Measurements from ENCODE around the gene CFAP92.

DNA sequence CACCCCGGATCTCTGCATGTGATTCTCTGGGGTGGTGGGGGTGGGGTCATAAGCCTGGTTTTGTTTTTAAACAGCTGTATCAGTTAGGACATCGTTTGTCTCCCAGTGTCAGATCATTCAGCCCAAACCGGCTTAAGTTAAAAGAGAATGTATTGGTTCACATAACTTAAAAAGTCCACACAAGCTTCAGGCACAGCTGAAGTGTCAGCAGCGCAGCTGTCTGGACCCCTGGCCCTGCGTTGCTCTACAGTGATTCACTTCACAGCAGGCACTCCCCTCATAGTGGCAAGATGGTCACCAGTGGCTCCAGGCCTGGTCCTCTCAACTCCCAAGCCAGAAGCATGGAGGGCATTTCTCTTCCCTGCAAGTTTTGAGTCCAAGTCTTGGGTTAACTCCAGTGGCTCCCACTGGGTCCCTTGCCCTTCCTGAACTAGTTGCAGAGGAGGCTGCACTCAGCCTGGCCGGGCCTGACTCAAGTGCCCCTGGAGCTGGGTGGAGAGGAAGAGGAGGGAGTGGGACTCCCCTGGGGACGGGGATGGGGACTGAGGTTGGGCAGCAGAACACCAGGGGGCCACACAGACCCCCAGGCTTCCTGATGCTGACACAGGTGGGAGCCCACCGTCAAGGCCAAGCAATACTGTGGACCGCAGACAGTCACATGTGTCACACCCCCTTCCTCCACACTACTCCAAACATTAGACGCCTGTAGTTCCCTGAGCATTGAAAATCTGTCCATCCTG lies 37.8 kb upstream of the CFAP92 start:
- TF ChIP-seq, protein P1, sequence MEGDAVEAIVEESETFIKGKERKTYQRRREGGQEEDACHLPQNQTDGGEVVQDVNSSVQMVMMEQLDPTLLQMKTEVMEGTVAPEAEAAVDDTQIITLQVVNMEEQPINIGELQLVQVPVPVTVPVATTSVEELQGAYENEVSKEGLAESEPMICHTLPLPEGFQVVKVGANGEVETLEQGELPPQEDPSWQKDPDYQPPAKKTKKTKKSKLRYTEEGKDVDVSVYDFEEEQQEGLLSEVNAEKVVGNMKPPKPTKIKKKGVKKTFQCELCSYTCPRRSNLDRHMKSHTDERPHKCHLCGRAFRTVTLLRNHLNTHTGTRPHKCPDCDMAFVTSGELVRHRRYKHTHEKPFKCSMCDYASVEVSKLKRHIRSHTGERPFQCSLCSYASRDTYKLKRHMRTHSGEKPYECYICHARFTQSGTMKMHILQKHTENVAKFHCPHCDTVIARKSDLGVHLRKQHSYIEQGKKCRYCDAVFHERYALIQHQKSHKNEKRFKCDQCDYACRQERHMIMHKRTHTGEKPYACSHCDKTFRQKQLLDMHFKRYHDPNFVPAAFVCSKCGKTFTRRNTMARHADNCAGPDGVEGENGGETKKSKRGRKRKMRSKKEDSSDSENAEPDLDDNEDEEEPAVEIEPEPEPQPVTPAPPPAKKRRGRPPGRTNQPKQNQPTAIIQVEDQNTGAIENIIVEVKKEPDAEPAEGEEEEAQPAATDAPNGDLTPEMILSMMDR (IDR thresholded peaks at IDR 0.05): no peak
- no peak for TF ChIP-seq POLR2A (IDR thresholded peaks at IDR 0.05)

Measured in testis (tissue), 2 donors.